ENCODE data around the gene USP10.

Gene USP10

DNA sequence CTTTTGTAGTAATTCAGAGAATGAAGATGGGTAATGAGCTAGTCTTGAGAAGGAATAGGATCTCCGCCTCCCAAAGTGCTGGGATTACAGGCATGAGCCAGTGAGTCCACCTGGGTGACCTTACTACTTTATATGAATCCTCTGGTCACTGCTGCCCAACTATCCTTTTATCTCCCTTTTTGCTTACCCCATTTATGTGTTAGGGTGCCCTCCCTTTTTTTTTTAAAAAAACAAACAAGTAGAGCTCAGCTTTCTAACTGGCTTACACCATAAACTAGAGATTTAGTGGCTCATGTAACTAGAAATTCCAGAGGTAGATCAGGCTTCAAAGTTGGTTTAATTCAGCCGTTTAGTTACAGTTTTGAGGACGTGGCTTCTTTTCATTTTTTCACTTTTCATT is 15.6 kb downstream of the USP10 start (continued):
- TF ChIP-seq, protein P1, sequence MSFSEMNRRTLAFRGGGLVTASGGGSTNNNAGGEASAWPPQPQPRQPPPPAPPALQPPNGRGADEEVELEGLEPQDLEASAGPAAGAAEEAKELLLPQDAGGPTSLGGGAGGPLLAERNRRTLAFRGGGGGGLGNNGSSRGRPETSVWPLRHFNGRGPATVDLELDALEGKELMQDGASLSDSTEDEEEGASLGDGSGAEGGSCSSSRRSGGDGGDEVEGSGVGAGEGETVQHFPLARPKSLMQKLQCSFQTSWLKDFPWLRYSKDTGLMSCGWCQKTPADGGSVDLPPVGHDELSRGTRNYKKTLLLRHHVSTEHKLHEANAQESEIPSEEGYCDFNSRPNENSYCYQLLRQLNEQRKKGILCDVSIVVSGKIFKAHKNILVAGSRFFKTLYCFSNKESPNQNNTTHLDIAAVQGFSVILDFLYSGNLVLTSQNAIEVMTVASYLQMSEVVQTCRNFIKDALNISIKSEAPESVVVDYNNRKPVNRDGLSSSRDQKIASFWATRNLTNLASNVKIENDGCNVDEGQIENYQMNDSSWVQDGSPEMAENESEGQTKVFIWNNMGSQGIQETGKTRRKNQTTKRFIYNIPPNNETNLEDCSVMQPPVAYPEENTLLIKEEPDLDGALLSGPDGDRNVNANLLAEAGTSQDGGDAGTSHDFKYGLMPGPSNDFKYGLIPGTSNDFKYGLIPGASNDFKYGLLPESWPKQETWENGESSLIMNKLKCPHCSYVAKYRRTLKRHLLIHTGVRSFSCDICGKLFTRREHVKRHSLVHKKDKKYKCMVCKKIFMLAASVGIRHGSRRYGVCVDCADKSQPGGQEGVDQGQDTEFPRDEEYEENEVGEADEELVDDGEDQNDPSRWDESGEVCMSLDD (tag by site-specific recombination; IDR thresholded peaks at IDR 0.05): no peak
- no peak for TF ChIP-seq ZFP3 (tag by site-specific recombination; IDR thresholded peaks at IDR 0.05; ENCODE audit: low read depth)
- TF ChIP-seq, protein P2, sequence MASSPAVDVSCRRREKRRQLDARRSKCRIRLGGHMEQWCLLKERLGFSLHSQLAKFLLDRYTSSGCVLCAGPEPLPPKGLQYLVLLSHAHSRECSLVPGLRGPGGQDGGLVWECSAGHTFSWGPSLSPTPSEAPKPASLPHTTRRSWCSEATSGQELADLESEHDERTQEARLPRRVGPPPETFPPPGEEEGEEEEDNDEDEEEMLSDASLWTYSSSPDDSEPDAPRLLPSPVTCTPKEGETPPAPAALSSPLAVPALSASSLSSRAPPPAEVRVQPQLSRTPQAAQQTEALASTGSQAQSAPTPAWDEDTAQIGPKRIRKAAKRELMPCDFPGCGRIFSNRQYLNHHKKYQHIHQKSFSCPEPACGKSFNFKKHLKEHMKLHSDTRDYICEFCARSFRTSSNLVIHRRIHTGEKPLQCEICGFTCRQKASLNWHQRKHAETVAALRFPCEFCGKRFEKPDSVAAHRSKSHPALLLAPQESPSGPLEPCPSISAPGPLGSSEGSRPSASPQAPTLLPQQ (tag by site-specific recombination; IDR thresholded peaks at IDR 0.05): no peak
- no peak for TF ChIP-seq ZNF677 (tag by site-specific recombination; IDR thresholded peaks at IDR 0.05)
- no peak for TF ChIP-seq ZNF670 (tag by site-specific recombination; IDR thresholded peaks at IDR 0.05; ENCODE audit: low read depth)
- TF ChIP-seq MEIS1 (CRISPR knock-in tag; IDR thresholded peaks at IDR 0.05; ENCODE audit: borderline replicate concordance): no peak

DNA sequence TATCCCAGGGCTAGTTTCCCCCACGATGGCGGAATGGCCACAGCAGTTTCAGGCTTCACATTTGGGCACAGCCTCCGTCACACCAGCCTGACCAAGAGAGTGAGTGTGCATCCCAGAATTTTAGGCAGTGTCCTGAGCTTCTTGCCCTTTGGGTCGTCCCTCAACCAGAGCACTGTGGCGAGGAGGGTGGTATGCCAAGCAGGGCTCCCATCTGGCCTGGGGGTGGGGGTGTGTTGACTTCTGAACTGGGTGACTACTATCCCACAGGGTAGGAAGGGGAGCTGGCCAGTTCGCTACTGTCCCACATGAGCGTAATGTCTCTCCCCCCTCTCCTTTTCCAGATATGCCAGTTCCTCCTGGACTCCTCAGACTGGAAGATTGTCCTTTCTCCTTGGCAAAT is 16.1 kb downstream of the USP10 start:
- TF ChIP-seq, protein P3, sequence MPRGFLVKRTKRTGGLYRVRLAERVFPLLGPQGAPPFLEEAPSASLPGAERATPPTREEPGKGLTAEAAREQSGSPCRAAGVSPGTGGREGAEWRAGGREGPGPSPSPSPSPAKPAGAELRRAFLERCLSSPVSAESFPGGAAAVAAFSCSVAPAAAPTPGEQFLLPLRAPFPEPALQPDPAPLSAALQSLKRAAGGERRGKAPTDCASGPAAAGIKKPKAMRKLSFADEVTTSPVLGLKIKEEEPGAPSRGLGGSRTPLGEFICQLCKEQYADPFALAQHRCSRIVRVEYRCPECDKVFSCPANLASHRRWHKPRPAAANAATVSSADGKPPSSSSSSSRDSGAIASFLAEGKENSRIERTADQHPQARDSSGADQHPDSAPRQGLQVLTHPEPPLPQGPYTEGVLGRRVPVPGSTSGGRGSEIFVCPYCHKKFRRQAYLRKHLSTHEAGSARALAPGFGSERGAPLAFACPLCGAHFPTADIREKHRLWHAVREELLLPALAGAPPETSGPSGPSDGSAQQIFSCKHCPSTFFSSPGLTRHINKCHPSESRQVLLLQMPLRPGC (tag by site-specific recombination; IDR thresholded peaks at IDR 0.05): no peak
- TF ChIP-seq ZNF792 (tag by site-specific recombination; IDR thresholded peaks at IDR 0.05): no peak
- TF ChIP-seq ZNF660 (tag by site-specific recombination; IDR thresholded peaks at IDR 0.05): no peak
- no peak for TF ChIP-seq ZNF184 (tag by site-specific recombination; IDR thresholded peaks at IDR 0.05)
- no peak for TF ChIP-seq ZNF624 (tag by site-specific recombination; IDR thresholded peaks at IDR 0.05)
- TF ChIP-seq, protein P4, sequence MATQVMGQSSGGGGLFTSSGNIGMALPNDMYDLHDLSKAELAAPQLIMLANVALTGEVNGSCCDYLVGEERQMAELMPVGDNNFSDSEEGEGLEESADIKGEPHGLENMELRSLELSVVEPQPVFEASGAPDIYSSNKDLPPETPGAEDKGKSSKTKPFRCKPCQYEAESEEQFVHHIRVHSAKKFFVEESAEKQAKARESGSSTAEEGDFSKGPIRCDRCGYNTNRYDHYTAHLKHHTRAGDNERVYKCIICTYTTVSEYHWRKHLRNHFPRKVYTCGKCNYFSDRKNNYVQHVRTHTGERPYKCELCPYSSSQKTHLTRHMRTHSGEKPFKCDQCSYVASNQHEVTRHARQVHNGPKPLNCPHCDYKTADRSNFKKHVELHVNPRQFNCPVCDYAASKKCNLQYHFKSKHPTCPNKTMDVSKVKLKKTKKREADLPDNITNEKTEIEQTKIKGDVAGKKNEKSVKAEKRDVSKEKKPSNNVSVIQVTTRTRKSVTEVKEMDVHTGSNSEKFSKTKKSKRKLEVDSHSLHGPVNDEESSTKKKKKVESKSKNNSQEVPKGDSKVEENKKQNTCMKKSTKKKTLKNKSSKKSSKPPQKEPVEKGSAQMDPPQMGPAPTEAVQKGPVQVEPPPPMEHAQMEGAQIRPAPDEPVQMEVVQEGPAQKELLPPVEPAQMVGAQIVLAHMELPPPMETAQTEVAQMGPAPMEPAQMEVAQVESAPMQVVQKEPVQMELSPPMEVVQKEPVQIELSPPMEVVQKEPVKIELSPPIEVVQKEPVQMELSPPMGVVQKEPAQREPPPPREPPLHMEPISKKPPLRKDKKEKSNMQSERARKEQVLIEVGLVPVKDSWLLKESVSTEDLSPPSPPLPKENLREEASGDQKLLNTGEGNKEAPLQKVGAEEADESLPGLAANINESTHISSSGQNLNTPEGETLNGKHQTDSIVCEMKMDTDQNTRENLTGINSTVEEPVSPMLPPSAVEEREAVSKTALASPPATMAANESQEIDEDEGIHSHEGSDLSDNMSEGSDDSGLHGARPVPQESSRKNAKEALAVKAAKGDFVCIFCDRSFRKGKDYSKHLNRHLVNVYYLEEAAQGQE (tag by site-specific recombination; IDR thresholded peaks at IDR 0.05): no peak
- TF ChIP-seq BCL11A (tag by site-specific recombination; IDR thresholded peaks at IDR 0.05; ENCODE audit: low read depth): no peak
- TF ChIP-seq KLF9 (tag by site-specific recombination; IDR thresholded peaks at IDR 0.05; ENCODE audit: low read depth): no peak
- TF ChIP-seq ZNF23 (tag by site-specific recombination; IDR thresholded peaks at IDR 0.05; ENCODE audit: borderline replicate concordance): no peak
- no peak for TF ChIP-seq YY1 (tag by site-specific recombination; IDR thresholded peaks at IDR 0.05)
- TF ChIP-seq, protein P5, sequence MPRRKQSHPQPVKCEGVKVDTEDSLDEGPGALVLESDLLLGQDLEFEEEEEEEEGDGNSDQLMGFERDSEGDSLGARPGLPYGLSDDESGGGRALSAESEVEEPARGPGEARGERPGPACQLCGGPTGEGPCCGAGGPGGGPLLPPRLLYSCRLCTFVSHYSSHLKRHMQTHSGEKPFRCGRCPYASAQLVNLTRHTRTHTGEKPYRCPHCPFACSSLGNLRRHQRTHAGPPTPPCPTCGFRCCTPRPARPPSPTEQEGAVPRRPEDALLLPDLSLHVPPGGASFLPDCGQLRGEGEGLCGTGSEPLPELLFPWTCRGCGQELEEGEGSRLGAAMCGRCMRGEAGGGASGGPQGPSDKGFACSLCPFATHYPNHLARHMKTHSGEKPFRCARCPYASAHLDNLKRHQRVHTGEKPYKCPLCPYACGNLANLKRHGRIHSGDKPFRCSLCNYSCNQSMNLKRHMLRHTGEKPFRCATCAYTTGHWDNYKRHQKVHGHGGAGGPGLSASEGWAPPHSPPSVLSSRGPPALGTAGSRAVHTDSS (tag by site-specific recombination; IDR thresholded peaks at IDR 0.05): no peak
- TF ChIP-seq, protein P6, sequence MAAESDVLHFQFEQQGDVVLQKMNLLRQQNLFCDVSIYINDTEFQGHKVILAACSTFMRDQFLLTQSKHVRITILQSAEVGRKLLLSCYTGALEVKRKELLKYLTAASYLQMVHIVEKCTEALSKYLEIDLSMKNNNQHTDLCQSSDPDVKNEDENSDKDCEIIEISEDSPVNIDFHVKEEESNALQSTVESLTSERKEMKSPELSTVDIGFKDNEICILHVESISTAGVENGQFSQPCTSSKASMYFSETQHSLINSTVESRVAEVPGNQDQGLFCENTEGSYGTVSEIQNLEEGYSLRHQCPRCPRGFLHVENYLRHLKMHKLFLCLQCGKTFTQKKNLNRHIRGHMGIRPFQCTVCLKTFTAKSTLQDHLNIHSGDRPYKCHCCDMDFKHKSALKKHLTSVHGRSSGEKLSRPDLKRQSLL (tag by site-specific recombination; IDR thresholded peaks at IDR 0.05): no peak
- no peak for TF ChIP-seq ZNF558 (tag by site-specific recombination; IDR thresholded peaks at IDR 0.05)
- no peak for TF ChIP-seq KLF7 (tag by site-specific recombination; IDR thresholded peaks at IDR 0.05; ENCODE audit: borderline replicate concordance)
- TF ChIP-seq, protein P7, sequence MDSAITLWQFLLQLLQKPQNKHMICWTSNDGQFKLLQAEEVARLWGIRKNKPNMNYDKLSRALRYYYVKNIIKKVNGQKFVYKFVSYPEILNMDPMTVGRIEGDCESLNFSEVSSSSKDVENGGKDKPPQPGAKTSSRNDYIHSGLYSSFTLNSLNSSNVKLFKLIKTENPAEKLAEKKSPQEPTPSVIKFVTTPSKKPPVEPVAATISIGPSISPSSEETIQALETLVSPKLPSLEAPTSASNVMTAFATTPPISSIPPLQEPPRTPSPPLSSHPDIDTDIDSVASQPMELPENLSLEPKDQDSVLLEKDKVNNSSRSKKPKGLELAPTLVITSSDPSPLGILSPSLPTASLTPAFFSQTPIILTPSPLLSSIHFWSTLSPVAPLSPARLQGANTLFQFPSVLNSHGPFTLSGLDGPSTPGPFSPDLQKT (IDR thresholded peaks at IDR 0.05; ENCODE audit: borderline replicate concordance, low read depth, low read length): no peak
- no peak for TF ChIP-seq ZFP41 (tag by site-specific recombination; IDR thresholded peaks at IDR 0.05; ENCODE audit: borderline replicate concordance)
- H3K4me3 ChIP-seq (ENCODE audit: low read depth, low read length): no peak overlapping the region
- H3K27ac ChIP-seq (ENCODE audit: extremely low read depth, low read depth, low read length): no peak overlapping the region
- no peaks in the 10 kb centered on the region for H3K9me3 ChIP-seq (ENCODE audit: control insufficient read depth, insufficient read depth, low read depth, low read length)
- POLR2A ChIA-PET: interaction anchor here (1.1 kb wide), 1 partner anchor 15 kb away, joined by 3 read pairs; no protein-coding TSS in a partner anchor
- H3K4me1 ChIP-seq (ENCODE audit: control insufficient read depth, insufficient read depth, low read length): peaks cover 24% of the 10 kb centered on the region
- peaks cover 5 to 22% of the 10 kb centered on the region in 2 experiments; a peak in 2 of 3 replicates for H3K36me3 ChIP-seq (ENCODE audit: control insufficient read depth in 2 of 2, insufficient read depth in 1 of 2, low read length in 2 of 2)
- CTCF ChIA-PET: interaction anchor here (0.6 to 5.9 kb wide), 4 partner anchors 10 to 89 kb away, joined by 3 to 47 read pairs (median 4); no protein-coding TSS in a partner anchor

All from HEK293 (cell line).